ENCODE data around the gene ERMP1. TPM values are rescaled to one million over a fixed set of nuclear protein-coding genes. Genes with fewer than 3 reads are reported as not detected.
"Not testable (repeated sequence)": the region's sequence is repeated elsewhere in the genome, so short reads cannot be mapped to it uniquely, and the experiment has no call there.

ERMP1 gene
- total RNA-seq, 1 donor from 2014 or later, result 18.2 TPM

- DNase-seq, result no peak
Measured at GRCh38 chr9:5819174-5819573, 13.7 kb downstream of the ERMP1 start.

- no peak for DNase-seq
Measured at GRCh38 chr9:5818424-5819142, 14.3 kb downstream of the ERMP1 start.

GRCh38 chr9:5817862-5818261 is 15.1 kb downstream of the ERMP1 start:
- no peak for DNase-seq

- DNase-seq, result no peak
Measured at GRCh38 chr9:5815461-5815860, 17.5 kb downstream of the ERMP1 start.

GRCh38 chr9:5813824-5814223 is 19.1 kb downstream of the ERMP1 start:
- no peak for DNase-seq

GRCh38 chr9:5811751-5812150 is 21.2 kb downstream of the ERMP1 start:
- DNase-seq, result no peak

- DNase-seq, result no peak
Measured at GRCh38 chr9:5805478-5805877, 27.4 kb downstream of the ERMP1 start.

GRCh38 chr9:5801739-5802113 is 31.2 kb downstream of the ERMP1 start:
- DNase-seq, result no peak

GRCh38 chr9:5800969-5801738 is 31.8 kb downstream of the ERMP1 start:
- no peak for DNase-seq

- not testable (repeated sequence) for DNase-seq
Measured at GRCh38 chr9:5800378-5800777, 32.5 kb downstream of the ERMP1 start.

GRCh38 chr9:5799314-5799713 is 33.6 kb downstream of the ERMP1 start:
- DNase-seq, result peak; percentile 1

GRCh38 chr9:5798581-5798980 is 34.3 kb downstream of the ERMP1 start:
- no peak for DNase-seq

- DNase-seq, result no peak
Measured at GRCh38 chr9:5796298-5796697, 36.6 kb downstream of the ERMP1 start.

GRCh38 chr9:5793812-5794211 is 39.1 kb downstream of the ERMP1 start:
- no peak for DNase-seq

- no peak for DNase-seq
Measured at GRCh38 chr9:5791870-5792269, 41.0 kb downstream of the ERMP1 start.

- no peak for DNase-seq
Measured at GRCh38 chr9:5790923-5791322, 42.0 kb downstream of the ERMP1 start.

GRCh38 chr9:5789489-5789888 is 43.4 kb downstream of the ERMP1 start:
- DNase-seq, result no peak

- no peak for DNase-seq
Measured at GRCh38 chr9:5787759-5788302, 45.1 kb downstream of the ERMP1 start.

GRCh38 chr9:5787220-5787619 is 45.7 kb downstream of the ERMP1 start:
- no peak for DNase-seq

- peak; percentile 15 for DNase-seq
Measured at GRCh38 chr9:5786370-5787127, 46.4 kb downstream of the ERMP1 start.

GRCh38 chr9:5784526-5785315 is 48.2 kb downstream of the ERMP1 start:
- DNase-seq, result no peak

GRCh38 chr9:5783982-5784381 is 48.9 kb downstream of the ERMP1 start:
- DNase-seq, result no peak
